Right atrium auricular region (tissue), 2 donors: ENCODE data around the gene ZCCHC4. TPM values are rescaled to one million over a fixed set of nuclear protein-coding genes. Genes with fewer than 3 reads are reported as not detected.

Experiments used
- DNase-seq: peaks from one replicate; pipeline ENCODE4 v3.0.0-alpha.2; 2019; ENCODE audit warnings: low spot score
- H3K27ac ChIP-seq, 2 donors: fragments of 200-600 bp; sonication (generic); 1 replicate in 1 of 2; 2 replicates in 1 of 2; pipeline ENCODE4 v1.5.1; 2016 to 2019
- H3K27me3 ChIP-seq, 2 donors: fragments of 200-600 bp; sonication (generic); one replicate each; pipeline versions ENCODE4 v1.5.1 to v1.6.0; 2017 to 2019
- H3K36me3 ChIP-seq: fragments of 200-600 bp; sonication (generic); one replicate; pipeline ENCODE4 v1.5.1; 2016
- H3K4me1 ChIP-seq, 2 donors: fragments of 200-600 bp; sonication (generic); one replicate each; pipeline versions ENCODE4 v1.5.1 to v1.6.0; 2017 to 2019
- H3K4me3 ChIP-seq, 2 donors: fragments of 200-600 bp; sonication (generic); 1 replicate in 1 of 2; 2 replicates in 1 of 2; pipeline ENCODE4 v1.5.1; 2017 to 2019; ENCODE audit warnings: mild to moderate bottlenecking in 1 of 2, moderate library complexity in 1 of 2
- H3K9me3 ChIP-seq, 2 donors: fragments of 200-600 bp; sonication (generic); one replicate each; pipeline ENCODE4 v1.5.1; 2019
- CTCF ChIP-seq, 2 donors: fragments of 200-600 bp; sonication (generic); IDR thresholded peaks; one replicate each; pipeline ENCODE4 v1.5.1; 2019; ENCODE audit warnings: antibody characterized with exemption in 2 of 2
- total RNA-seq, 2 donors: library from RNA; depleted of rRNA; stranded (reverse); fragments of >200 nt; gene quantifications; one replicate each; pipeline ENCODE4 v1.1.0, GENCODE V29; 2016

ZCCHC4 gene
- total RNA-seq, 2 donors from 2014 or later, result 7.4 to 7.9 TPM

- TF ChIP-seq CTCF (IDR thresholded peaks at IDR 0.05), result no peak
- no peak for DNase-seq
- no peaks in the 10 kb centered on the region for H3K9me3 ChIP-seq
- no peaks in the 10 kb centered on the region for H3K36me3 ChIP-seq
- H3K27ac ChIP-seq, result no peak overlapping the region
- no peaks in the 10 kb centered on the region for H3K4me1 ChIP-seq
- no peaks in the 10 kb centered on the region for H3K27me3 ChIP-seq
- H3K4me3 ChIP-seq, result no peak overlapping the region
Observed at GRCh38 chr4:25290490-25291067, 22.0 kb upstream of the ZCCHC4 start.

- TF ChIP-seq CTCF (IDR thresholded peaks at IDR 0.05), result no peak
- no peaks in the 10 kb centered on the region for H3K27me3 ChIP-seq
- H3K4me3 ChIP-seq, result no peak overlapping the region
- no peaks in the 10 kb centered on the region for H3K4me1 ChIP-seq
- H3K9me3 ChIP-seq, result no peaks in the 10 kb centered on the region
- no peak overlapping the region for H3K27ac ChIP-seq
- no peaks in the 10 kb centered on the region for H3K36me3 ChIP-seq
- DNase-seq, result no peak
Observed at GRCh38 chr4:25291158-25291733, 21.3 kb upstream of the ZCCHC4 start.

- H3K27me3 ChIP-seq, result no peaks in the 10 kb centered on the region
- no peak overlapping the region for H3K27ac ChIP-seq
- H3K4me3 ChIP-seq, result no peak overlapping the region
- H3K9me3 ChIP-seq, result no peaks in the 10 kb centered on the region
- DNase-seq, result no peak
- no peaks in the 10 kb centered on the region for H3K36me3 ChIP-seq
- no peak for TF ChIP-seq CTCF (IDR thresholded peaks at IDR 0.05)
- H3K4me1 ChIP-seq, result no peaks in the 10 kb centered on the region
Observed at GRCh38 chr4:25297528-25298242, 14.9 kb upstream of the ZCCHC4 start.

DNA sequence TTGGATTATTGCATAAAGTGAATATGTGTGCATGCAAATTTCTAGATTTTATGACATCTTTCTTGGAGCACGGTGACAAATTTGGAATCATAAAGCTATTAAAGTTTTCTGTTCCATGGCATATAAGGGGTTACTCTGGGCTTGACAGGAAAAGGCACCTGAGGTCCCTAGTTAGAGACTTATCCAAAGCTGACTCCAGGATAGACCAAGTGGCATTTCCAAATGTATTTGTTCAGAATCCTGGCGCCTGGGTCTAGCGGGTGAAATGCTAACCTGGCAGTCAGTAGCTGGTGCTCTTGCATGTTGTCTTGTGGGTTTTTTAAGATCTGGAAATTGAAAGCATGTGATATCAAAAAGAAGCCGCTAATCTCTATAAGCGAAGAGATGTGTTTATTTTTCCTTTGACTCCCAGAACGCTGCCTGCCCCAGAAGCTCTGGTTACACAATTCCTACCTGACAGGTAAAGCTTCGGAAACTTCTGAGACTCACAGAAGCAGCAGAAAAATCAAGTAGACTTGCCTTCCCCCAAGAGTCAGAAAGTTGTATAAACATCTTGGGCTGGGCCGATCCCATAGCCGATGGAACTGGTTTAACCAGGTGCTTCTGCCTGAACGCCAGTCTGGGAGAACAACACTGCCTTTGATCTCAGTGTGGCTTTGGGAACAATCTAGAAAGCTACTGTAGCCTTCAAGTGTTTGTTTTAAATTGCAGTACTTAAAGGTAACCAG lies 12.9 kb upstream of the ZCCHC4 start:
- Histone ChIP-seq H3K4me3 (no peak overlapping the region), H3K27ac (no peak overlapping the region), H3K36me3 (no peaks in the 10 kb centered on the region), H3K9me3 (no peaks in the 10 kb centered on the region), H3K27me3 (no peaks in the 10 kb centered on the region), H3K4me1 (no peaks in the 10 kb centered on the region)
- TF ChIP-seq CTCF (IDR thresholded peaks at IDR 0.05), result no peak
- DNase-seq, result no peak

- Histone ChIP-seq H3K27ac (no peak overlapping the region), H3K9me3 (no peaks in the 10 kb centered on the region), H3K27me3 (no peaks in the 10 kb centered on the region), H3K4me1 (no peaks in the 10 kb centered on the region), H3K4me3 (no peak overlapping the region), H3K36me3 (no peaks in the 10 kb centered on the region)
- TF ChIP-seq CTCF (IDR thresholded peaks at IDR 0.05), result no peak
- DNase-seq, result no peak
Observed at GRCh38 chr4:25301471-25301870, 11.1 kb upstream of the ZCCHC4 start.
